Dermis microvascular lymphatic vessel endothelial cell (primary cell): ENCODE measurements around the gene OTUB2. TPM values are rescaled to one million over a fixed set of nuclear protein-coding genes. Genes with fewer than 3 reads are reported as not detected.

ENCODE experiments used
- DNase-seq, 2 donors: peaks; one replicate each; pipeline versions ENCODE4 v3.0.0 to v3.0.0-alpha.2; 2010; ENCODE audit warnings: low read depth in 2 of 2
- total RNA-seq: library from RNA; depleted of rRNA; stranded (reverse); fragments of >200 nt; gene quantifications from 2 replicates; pipeline ENCODE4 v1.2.1, GENCODE V29; 2014

Gene OTUB2
- total RNA-seq, 1 donor from 2014 or later: 0.64 TPM

DNA sequence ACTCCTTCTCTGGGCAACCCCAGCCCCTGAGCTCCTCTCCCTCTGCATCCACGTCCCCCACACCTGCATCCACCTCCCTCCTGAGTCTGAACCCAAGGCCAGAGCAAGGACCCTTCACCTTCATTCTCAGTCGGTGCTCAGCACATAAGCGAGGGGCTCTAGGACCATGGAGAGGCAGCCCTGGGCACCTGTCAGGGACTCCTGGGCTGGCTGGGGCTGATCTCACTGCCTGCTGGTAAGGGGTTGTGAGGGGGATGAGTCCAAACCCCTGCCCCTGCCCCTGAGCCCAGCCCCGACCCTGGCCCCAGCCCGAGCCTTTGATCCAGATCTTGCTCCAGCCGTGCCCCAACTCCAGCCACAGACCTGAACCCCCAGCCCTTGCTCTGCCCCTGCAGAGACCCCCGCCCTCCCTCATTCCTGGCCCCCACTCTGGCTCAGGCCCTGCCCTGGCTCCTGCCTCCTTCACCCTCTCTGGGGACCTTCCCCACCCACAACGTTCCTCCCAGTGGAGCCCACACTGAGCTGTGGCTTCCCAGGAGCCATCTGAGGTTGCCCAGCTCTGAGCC, 29.9 kb upstream of the OTUB2 start:
- no peak for DNase-seq

DNA sequence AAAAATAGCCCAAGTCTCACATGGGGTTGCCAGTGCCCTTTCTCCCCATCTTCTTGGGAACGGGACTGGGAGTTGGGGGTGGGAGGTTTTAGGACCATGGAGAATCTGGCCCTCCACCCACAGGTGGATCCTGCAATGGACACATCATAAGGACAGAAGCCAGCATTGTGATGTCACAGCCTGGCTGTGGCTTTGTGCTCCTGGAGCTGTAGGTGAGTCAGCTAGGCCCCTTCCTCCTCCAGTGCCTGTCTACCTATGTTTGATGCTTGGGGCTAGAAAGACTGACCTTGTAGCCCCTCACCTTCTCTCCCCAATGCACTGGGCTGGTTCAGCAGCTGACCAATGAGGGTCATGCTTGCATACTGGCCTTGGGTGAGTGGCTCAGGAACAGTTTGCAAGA, 29.1 kb upstream of the OTUB2 start, which contains the start of gene CCDC197:
CCDC197 (plus strand) TSS at position 220 of the 400 bp plus-strand sequence. CDS start 831 bp downstream, outside the sequence.
- DNase-seq: no peak

DNA sequence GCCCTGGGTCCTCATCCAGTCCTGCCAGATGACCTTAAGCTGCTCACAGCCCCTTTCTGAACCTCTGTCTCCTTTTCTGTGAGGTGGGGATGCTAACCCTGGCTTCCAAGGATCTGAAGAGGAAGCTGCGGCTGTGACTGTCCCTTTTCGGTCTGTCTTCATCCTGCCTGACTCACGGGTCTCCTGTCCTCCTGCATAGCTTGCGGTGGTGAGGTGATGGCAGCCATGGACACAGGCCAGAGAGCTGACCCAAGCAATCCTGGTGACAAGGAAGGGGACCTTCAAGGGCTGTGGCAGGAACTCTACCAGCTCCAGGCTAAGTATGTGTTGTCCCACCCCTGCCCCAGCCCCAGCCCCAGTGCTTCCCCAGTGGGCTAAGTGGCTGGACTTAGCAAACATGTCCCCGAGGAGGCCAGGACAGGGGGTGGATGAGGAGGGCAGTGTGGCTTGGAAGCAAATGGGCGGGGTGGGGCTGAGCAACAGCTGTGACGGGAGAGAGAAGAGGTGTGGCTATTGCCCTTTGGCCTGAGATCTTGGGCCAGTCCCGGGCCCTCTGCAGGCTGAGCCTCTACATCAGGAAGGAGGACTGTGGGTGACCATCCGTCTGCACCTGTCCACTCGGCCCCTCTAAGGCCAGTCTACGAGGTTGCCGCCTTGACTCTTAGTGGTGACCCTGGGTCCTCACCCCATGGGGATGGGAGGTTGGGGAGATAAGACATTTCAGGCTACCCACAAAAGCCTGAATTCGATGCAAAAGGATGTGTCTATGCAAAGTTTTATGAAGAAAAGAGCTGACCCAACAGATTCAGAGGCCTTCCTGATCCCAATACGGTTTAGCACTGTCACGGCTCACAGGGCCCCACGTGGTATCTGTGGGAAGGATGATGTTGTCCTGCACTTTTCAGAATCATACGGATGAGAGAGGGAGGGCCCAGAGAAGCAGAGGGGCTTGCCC, 27.9 kb upstream of the OTUB2 start:
- no peak for DNase-seq

DNA sequence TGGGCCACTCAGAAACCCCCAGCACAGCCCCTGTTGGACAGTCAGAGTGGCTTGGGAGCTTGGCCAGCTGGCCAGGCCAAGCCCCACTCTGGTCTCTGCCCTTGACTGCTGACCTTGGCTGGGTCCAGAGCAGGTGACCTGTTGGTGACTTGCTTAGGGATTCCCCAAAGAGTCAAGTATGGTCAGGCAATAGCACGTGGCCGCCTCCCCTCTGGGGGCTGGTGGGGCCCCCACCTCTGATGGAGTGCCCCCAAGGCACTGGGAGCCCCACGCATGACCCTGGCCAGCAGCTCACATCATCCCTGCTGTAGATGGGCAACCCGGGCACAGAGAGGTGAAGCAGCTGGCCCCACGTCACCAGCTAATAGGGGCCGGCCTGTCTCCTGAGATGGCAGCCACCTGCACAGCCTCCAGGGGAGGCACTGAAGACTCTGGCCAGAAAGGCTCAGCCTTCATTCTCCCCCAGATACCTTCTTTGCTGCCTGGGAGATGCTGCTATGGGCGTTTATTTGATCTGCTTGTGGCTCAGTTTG, 27.2 kb upstream of the OTUB2 start:
- DNase-seq: no peak

DNA sequence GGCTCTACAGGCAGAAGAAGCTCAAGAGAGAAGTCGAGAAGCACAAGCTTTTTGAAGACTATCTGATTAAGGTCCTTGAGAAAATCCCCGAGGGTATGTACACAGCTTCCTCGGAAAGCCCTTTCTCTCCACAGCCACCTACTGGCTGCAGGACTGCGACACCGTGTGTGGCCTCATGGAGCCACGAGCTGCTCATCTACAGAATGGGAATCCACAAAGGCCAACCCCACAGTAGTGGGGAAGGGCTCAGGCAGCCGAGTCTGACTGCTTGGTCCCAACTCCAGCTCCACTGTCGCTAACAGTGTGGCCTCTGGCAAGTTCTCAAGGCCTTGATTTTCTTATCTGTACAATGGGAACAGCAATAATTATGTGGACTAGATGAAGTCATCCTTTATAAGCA, 26.6 kb upstream of the OTUB2 start:
- no peak for DNase-seq

DNA sequence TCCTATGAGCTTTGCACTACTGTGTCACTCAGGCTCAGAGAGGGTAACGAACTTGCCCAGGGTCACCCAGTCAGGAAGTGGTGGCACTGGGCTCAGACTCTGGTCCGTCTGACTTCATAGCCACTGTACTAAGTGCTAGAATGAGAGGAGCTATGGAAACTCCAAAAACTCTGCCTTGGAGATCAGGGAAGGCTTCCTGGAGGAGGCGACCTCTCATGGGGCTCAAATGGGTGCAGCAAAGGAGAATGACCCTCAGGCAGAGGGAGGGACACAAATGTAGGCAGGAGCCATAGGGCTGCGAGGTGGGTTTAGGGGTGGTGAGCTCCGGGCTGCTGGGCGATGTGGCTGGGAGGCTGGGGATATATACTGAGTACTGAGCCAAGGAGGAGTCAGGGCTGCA, 25.9 kb upstream of the OTUB2 start:
- no peak for DNase-seq

DNA sequence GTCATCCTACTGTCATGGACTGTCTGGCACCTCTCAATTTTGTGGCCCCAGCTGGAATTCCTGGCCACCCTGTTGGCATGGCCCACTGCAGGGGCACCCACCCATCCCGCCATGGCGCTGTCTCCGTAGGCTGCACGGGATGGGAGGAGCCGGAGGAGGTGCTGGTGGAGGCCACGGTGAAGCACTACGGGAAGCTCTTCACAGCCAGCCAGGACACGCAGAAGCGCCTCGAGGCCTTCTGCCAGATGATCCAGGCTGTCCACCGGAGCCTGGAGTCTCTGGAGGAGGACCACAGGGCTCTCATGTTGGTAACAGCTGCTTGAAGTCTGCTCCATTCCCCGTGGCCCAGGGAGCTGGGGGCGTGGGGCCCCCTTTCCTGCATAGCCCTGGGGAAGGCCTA, 25.1 kb upstream of the OTUB2 start:
- no peak for DNase-seq

DNA sequence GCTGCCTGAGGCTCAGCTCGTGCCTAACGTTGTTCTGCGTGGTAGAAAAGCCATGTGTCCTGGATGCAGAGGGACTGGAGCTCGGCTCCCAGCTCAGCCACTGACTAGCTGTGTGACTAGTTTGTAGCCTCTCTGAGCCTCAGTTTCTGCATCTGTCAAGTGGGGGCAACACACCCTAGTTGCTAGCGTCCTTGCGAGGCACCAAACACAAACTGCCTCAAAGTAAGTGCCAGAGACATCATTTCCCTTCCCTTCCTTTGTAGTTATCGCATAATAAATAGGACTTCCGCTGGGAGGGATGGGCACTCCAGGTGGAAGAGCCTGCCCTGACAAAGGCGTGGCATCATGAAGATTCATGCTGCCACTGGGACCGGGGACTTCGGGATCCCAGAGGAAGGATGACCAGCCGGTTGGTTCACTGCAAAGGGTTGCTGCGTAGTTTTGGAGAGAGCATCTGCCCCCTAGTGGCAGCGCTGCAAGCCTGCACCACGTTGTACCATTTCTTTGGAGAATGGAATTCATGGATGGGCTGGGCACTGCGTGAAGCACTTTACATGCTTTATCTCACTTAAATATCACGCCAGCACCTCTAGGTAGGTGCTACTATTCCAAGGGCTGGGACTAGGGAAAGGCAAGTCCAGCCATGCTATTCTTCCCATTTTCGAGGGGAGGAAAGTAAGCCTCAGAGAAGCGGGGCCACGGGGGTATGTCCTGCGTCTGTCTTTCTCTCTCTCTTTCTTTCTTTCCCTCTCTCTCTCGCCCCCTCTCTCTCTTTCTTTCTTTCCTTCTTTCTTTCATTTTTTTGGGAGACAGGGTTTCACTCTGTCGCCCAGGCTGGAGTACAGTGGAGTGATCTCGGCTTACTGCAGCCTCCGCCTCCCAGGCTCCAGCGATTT, 24.4 kb upstream of the OTUB2 start:
- DNase-seq: peak; percentile 23 to 67

DNA sequence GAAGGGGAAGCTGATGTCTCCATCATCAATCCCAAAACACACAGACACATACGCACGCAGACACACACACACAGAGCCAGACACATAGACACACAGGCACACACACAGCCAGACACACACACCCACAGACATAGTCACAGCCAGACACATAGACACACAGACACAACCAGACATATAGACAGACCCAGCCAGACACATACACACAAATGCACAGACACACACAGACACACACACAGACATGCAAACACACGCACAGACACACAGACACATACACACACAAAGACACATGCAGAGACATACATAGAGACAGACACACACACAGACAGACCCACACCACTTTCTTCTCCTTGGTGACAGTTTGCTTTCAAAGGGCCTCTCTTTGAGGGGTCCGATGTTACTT, 22.7 kb upstream of the OTUB2 start:
- no peak for DNase-seq

DNA sequence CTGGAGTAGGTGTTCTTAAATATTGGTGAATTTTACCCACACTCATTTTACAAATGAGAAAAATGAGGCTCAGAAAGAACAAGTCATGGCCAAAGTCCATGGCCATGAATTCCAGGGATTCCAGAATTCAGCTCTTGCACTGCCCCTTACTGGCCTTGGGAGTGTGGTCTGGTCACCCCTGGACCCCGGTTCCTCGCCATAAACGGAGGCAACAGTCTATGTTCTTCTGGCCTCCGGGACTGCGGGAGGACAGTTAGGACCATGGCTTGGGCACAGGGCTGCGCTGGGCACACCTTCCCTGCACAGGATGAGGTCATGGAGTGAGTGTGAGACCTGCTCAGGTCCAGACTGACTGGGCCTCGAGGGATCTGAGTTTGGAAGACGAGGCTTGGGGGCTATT, 22.1 kb upstream of the OTUB2 start:
- DNase-seq: no peak

DNA sequence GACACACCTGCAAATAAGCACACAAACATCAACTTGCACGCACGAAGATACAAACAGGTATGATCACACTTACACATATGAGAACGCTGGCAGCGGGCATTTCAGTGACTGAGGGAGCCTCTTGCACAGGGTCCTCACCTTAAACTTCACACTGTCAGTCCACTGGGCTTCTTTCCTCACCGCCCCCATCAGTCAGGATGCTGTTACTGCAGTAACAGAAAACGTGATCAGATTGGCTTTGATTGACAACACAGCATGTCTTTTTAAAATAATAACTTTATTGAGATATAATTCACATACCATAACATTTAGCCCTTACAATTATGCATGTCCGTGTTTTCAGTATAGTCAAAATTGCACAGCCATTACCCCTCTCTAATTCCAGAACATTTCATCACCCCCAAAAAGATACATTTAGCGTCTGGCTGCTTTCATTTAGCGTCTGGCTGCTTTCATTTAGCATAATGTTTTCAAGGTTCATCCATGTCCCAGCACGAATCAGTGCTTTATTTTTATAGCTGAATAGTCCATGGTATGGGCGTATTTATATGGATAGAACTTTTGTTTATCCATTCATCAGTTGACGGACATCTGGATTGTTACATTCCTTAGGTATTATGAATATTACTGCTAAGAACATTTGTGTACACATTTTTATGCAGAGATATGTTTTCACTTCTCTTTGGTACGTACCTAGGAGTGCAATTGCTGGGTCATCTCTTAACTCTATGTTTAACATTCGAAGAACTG, 20.6 kb upstream of the OTUB2 start:
- peak in 1 of 2 donors; percentile 9 for DNase-seq

DNA sequence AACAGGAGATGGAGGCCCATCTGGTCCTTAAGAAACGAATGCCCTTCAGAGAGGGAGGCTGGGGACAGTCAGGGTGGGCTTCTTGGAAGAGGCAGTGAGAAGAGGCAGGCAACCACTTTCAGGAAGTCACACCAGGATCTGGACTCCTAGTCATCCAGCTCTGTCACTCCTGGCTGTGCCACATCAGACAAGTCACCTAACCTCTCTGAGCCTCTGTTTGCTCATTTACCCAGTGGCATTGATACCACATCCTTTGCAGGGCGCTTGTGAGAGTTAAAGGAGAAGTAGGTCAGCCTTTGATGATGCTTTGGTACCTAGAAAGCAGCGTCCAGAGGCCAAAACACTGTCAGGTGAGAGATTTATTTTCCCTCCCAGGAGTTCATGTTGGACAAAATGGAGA, 17.9 kb upstream of the OTUB2 start:
- no peak for DNase-seq

DNA sequence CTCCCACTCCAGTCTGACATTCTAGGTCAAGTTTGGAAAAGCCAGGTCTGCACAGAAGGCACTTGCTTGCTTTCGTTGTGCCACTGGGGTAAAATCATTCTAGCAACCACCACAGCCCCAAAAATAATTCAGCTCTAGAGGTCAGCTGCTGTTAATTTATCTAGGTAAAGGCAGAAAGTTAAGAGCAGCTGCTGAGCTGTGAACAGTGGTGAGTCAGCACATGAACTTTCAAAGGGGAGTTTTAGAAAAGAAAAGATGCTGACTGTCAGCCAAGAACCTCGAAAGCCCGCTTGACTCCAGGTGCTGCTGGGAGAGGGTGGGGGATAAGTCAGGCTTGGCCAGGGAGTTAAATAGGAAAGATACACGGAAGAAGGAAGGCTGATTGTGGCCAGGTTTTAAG, 16.4 kb upstream of the OTUB2 start:
- no peak for DNase-seq

DNA sequence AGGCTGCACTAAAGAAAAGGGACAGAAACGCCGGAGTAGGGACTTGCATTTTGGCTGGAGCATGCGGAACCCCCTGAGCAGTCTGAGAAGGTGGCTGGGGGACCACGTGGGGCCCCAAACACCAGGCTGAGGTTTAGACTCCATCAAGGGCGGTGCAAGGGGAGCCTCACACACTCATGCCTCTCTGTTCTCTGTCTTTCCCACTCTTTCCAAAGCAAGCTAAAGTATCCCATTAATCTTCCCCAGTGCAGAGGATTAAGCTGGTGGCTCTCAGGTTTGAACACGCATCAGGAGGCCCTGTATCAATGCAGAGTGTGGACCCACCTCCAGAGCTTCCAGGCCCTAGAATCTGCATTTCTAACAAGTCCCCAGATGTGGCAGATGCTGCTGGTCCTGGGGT, 15.5 kb upstream of the OTUB2 start:
- no peak for DNase-seq

DNA sequence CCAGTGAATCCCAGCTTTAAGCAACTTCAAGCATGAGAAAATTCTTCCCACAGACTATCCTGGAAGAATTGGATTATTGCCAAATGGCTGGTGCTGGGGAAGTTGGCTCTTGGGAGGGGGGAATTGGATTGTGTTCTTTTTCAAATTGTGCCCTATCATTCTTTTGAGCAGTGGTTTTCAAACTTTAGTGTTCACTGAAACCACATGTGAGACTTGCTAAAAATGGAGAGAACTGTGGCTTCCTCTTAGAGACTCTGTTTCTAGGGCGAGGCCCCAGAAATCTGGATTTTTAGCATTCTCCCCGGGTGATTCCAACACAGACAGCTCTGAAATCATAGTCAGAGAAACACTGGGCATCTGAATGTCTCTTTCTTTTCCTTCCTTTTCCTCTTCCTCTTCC, 14.3 kb upstream of the OTUB2 start:
- no peak for DNase-seq

DNA sequence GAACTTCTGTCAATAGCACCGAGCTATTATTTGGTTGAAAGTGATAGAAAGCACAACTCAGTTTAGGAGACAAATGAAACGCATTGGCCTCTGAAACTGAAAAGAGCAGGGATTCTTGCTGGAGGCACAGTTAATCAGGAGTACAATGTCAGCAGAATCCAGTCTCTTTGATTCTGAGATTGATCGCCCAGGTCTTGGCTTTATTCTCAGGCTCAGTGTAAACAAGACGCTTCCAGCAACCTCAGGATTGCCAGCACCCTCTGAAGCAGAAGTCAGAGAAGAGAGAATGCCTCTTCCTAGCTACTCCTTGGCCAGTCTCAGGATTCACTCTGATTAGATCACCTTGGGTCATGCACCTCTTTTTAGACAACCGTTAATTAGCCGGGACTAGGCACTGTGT, 11.8 kb upstream of the OTUB2 start:
- no peak for DNase-seq

DNA sequence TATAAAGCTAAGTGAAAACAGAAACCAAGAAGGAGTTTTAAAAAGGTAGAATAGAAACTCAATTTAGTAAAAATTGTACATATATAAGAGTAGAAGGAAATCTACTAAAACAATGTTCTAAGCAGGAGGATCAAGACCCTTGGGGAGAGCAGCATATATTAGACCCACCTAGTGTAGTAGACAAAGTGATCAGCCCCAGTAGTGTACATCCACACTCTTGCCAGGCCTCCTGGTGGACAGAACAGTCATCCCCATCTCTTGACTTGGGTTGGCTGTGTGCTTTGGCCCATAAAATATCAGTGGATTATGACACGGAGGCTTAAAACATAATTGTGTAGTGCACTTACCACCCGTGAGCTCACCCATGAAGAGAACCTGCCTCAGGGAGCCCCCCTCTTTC, 10.9 kb upstream of the OTUB2 start:
- DNase-seq: no peak

DNA sequence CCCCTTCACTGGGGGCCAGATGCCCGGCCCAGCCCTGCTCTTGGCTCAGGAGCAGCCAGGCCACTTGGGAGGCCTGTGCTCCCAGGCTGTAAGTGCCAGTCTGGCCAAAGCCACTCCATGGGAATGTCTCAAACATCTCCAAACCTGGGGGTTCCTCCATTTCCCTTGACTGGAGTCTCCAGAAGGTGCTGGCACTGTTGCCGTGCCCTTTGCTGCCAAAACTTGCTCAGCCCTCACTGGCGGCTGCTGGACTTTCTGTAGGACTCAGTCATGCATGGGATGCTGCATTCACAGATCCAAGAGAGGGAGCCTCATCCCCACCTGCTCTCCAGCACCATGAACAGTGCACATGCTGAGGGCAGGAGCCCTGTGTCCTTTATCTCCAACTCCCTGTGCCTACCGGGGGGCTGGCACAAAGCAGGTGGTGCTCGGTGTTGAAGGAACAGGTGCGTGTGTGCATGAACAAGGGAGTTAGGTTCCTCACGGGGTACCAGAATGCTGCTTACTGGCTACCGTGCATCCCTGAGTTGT, 9.6 kb upstream of the OTUB2 start:
- DNase-seq: no peak

DNA sequence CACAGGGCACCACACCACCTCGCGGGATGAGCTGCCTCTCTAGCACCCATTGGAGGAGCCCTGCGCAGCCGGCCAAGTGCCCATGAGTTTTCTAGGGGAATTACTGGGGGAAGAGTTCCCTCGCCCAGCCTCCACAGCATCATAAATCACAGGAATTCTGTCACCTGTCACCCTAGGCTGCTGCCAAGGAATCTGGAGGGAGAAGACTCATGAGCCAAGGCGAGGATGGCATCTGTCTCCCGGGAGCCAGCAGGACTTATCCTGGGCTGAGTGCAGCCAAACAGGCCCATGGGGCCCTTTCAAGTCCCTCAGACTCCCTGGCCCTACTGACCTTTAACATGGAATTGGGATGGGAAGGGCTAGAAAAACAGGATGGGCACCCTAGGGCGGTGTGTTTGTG, 7.8 kb upstream of the OTUB2 start:
- DNase-seq: no peak

DNA sequence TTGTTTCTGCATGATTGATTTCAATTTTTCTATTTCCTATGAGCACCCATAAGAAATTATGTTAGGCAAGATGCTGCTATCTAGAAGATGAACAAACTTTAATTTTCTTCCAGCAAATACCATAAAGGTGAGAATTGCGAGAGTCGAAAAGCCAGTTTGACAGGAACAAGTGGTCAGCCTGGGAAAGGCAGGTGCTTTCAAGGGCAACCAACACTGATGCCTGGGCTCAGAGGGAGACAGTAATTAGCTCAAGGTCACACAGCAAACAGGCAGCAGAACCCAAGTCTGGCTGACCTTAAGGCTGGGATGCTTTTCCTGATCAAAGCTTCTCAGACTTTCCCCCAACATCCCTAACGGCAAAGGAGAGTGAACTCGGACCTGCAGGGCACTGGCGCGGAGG, 6.8 kb upstream of the OTUB2 start:
- no peak for DNase-seq

DNA sequence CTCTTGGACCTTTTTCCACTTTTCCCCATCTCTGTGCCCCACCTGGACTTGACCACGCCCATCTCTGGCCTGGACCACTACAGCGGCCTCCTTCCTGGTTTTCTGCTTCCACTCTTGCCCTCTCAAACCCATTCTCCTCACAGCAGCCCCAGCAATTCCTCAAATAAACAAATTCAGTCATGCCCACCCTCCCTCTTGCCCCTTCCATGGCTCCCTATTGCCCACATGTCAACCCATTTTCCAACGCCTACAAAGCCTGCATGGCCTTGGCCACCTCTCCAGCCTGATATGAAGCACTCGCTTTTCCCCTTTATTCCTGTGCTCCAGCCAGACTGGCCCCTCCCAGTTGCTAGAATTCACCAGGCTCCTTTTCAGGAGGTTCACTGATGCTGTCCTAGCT, 5.9 kb upstream of the OTUB2 start:
- no peak for DNase-seq
